ENCODE data around the gene PBX1. TPM values are rescaled to one million over a fixed set of nuclear protein-coding genes. Genes with fewer than 3 reads are reported as not detected.
A peak's percentile ranks its signal among the peaks of the same experiment; 100 is the strongest.

The PBX1 gene
- total and polyA plus RNA-seq, 2 experiments from 2014 or later = 9.7 to 38.8 TPM

DNA sequence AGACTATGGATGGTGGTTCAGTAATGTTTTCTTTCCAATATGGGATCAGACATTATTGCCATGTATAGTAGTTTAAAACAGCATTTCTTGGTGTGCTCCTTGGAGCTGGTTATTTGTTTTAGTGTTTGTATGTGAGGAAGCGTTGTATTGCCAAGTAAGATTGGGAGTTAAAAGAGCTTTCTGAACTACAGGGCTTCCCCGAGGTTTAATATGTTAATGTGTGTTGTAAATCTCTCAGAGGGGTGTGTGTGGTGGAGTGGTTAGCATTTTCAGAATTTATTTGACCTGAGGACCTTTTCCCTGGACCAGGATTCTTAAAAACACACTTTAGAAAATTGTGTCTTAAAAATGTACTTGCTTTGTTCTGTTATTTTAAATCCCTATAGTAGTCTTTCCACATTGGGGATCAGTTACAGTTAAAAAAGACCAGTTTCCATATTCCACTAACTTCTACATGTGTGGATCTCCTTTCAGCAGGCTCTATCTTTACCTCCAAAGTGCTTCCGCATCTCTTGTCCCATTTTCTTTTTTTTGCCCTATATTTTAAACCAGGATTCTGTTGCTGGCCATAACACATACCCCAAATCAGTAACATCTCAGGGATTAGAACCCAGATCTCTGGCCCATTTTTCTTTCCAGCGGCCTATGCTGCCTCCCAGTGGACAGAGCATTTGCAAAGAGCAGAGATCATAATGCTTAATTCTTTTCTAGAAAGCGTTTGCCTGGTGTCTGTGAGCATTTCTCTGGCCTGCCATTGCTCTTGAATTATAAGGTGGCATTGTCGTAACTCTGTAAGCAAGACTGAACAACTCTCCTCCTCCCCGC, 58.6 kb downstream of the PBX1 start:
- DNase-seq = peak; percentile 59
- H3K27ac ChIP-seq = no peak overlapping the region
- H3K4me1 ChIP-seq (ENCODE audit: insufficient read depth) = peaks cover 12% of the 10 kb centered on the region; the same call in 1 of the 2 replicates
- H3K4me3 ChIP-seq = no peak overlapping the region
- no peak overlapping the region for H3K9ac ChIP-seq
- no peaks in the 10 kb centered on the region for H3K9me2 ChIP-seq (ENCODE audit: insufficient read depth)
- no peaks in the 10 kb centered on the region for H3K36me3 ChIP-seq (ENCODE audit: low read depth)
- 50% methylated on average over 7 of the region's 7 CpGs for WGBS, 2 experiments (ENCODE audit: low coverage in 1 of 2, low lambda C conversion rate in 2 of 2, missing lambda C conversion rate in 2 of 2)
- H3K27me3 ChIP-seq (replicated peaks; ENCODE audit: insufficient read depth) = no peaks in the 10 kb centered on the region
- H3F3A ChIP-seq (ENCODE audit: insufficient read depth) = no peaks in the 10 kb centered on the region
- H3K79me2 ChIP-seq (ENCODE audit: insufficient read depth) = peaks cover 100% of the 10 kb centered on the region
- H2AFZ ChIP-seq = no peak overlapping the region
- in situ Hi-C loops (cut with MboI) = loop anchor here (25.0 kb wide), 2 partner anchors 170 to 1080 kb away; no protein-coding TSS in a partner anchor
- TF ChIP-seq EZH2 (IDR thresholded peaks at IDR 0.05; ENCODE audit: insufficient read depth, poor library complexity, severe bottlenecking) = no peak
- no peak for TF ChIP-seq EZH2phosphoT487 (IDR thresholded peaks at IDR 0.05; ENCODE audit: insufficient read depth, low read depth)
- H4K20me1 ChIP-seq (ENCODE audit: insufficient read depth) = no peaks in the 10 kb centered on the region
- no peak overlapping the region for H3K4me2 ChIP-seq (ENCODE audit: unreplicated experiment)
- no peaks in the 10 kb centered on the region for H3K9me3 ChIP-seq (ENCODE audit: low read depth)

- Histone ChIP-seq H3K4me3 (no peak overlapping the region), H3K9me3 (ENCODE audit: low read depth) (no peaks in the 10 kb centered on the region), H3K79me2 (ENCODE audit: insufficient read depth) (peaks cover 100% of the 10 kb centered on the region), H3F3A (ENCODE audit: insufficient read depth) (no peaks in the 10 kb centered on the region), H4K20me1 (ENCODE audit: insufficient read depth) (no peaks in the 10 kb centered on the region), H3K27me3 (replicated peaks; ENCODE audit: insufficient read depth) (no peaks in the 10 kb centered on the region), H2AFZ (no peak overlapping the region), H3K27ac (no peak overlapping the region), H3K9me2 (ENCODE audit: insufficient read depth) (no peaks in the 10 kb centered on the region), H3K4me1 (ENCODE audit: insufficient read depth) (peaks cover 12% of the 10 kb centered on the region; the same call in 1 of the 2 replicates), H3K36me3 (ENCODE audit: low read depth) (no peaks in the 10 kb centered on the region), H3K4me2 (ENCODE audit: unreplicated experiment) (no peak overlapping the region), H3K9ac (no peak overlapping the region)
- in situ Hi-C loops (cut with MboI) = loop anchor here (25.0 kb wide), 2 partner anchors 169 to 1081 kb away; no protein-coding TSS in a partner anchor
- WGBS, 2 experiments (ENCODE audit: low coverage in 1 of 2, low lambda C conversion rate in 2 of 2, missing lambda C conversion rate in 2 of 2) = 72 to 79% methylated on average over 4 of the region's 5 CpGs
- TF ChIP-seq EZH2 (IDR thresholded peaks at IDR 0.05; ENCODE audit: insufficient read depth, poor library complexity, severe bottlenecking) (no peak), EZH2phosphoT487 (IDR thresholded peaks at IDR 0.05; ENCODE audit: insufficient read depth, low read depth) (no peak)
- DNase-seq = no peak
These were observed 59.2 kb downstream of the PBX1 start for GRCh38 chr1:164618202-164618564.

DNA sequence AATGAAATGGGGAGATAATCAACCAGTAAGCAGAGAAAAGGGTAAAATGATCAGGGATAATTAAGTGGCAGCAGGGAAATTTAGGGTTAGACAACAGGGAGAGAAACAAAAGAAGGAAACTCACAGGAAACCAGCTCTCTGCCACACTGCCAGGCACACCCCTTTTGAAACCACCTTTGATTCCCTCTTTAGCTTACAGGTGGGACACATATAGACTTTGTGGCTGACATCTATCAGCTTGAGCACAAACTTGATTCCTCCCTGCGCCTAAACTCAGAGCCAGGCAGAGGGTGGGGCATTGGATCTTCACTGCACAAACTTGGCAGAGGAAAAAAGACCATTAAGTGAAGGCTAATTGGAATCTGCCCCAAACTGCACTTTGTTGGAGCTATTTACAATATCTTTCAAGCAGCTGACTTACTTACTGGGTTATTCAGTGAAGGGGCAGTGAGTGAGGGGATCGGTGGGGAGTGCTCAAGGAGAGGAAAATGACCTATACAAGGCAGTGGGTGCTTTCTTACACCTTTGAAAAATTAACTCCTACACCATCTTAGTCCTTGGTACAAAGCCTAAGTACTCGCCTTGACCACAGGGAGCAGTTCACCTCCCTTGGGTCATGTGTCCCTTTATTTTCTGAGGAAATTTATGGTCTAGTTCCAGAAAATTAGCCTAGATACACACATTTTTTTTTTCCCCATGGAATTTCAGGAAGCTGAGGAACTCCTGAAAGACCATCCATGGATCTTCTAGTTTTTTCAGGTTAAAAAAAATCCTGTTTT, 60.2 kb downstream of the PBX1 start:
- H3K79me2 ChIP-seq (ENCODE audit: insufficient read depth) = peaks cover 100% of the 10 kb centered on the region
- H3K27ac ChIP-seq = no peak overlapping the region
- DNase-seq = no peak
- H3K36me3 ChIP-seq (ENCODE audit: low read depth) = no peaks in the 10 kb centered on the region
- H2AFZ ChIP-seq = no peak overlapping the region
- H3K4me2 ChIP-seq (ENCODE audit: unreplicated experiment) = no peak overlapping the region
- in situ Hi-C loops (cut with MboI) = loop anchor here (25.0 kb wide), 2 partner anchors 168 to 1082 kb away; no protein-coding TSS in a partner anchor
- H3K4me3 ChIP-seq = no peak overlapping the region
- H3K9me2 ChIP-seq (ENCODE audit: insufficient read depth) = no peaks in the 10 kb centered on the region
- no peaks in the 10 kb centered on the region for H3K27me3 ChIP-seq (replicated peaks; ENCODE audit: insufficient read depth)
- WGBS, 2 experiments (ENCODE audit: low coverage in 1 of 2, low lambda C conversion rate in 2 of 2, missing lambda C conversion rate in 2 of 2) = 46 to 51% methylated on average over 3 of the region's 3 CpGs
- no peaks in the 10 kb centered on the region for H4K20me1 ChIP-seq (ENCODE audit: insufficient read depth)
- no peaks in the 10 kb centered on the region for H3K9me3 ChIP-seq (ENCODE audit: low read depth)
- H3K9ac ChIP-seq = no peak overlapping the region
- H3K4me1 ChIP-seq (ENCODE audit: insufficient read depth) = peaks cover 13% of the 10 kb centered on the region; the same call in 1 of the 2 replicates
- TF ChIP-seq EZH2phosphoT487 (IDR thresholded peaks at IDR 0.05; ENCODE audit: insufficient read depth, low read depth) (no peak), EZH2 (IDR thresholded peaks at IDR 0.05; ENCODE audit: insufficient read depth, poor library complexity, severe bottlenecking) (no peak)
- H3F3A ChIP-seq (ENCODE audit: insufficient read depth) = peaks cover 2% of the 10 kb centered on the region; the same call in 1 of the 2 replicates

DNA sequence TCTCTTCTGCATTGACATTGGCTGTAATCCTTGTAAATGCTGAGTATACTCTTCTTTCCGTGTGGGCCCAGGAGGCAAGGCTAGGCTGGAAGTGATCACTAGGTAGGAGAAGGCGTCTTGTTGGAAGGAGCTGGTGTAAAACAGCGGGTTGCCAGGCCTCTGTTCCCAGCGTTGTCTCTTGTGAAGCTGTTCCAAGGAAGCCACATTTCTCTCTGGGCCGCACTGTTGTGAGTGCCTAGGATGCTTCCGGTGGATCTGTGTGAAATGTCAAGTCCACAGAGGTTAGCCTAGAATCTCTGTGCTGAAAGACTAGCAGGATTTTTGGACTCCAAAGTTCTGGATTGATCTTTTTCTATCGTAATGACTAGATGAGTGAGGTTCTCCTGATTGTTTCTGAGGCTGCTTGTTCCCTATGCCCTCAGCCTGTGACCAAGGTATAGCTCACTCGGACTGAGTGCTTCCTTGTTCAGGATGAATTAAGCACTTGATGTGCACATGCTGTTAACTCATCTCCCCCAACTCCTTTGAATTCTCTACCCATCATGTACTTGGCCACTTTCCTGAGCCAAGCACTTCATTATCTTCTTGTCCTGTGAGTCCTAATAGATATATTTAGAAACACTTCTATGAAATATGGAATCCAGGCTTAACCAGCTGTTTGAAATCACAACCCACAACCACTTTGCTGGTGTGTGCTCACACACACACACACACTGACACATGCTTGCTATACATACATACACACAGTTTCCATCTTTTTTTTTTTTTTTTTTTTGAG, 63.3 kb downstream of the PBX1 start:
- H3K79me2 ChIP-seq (ENCODE audit: insufficient read depth) = peaks cover 95% of the 10 kb centered on the region
- no peaks in the 10 kb centered on the region for H3K36me3 ChIP-seq (ENCODE audit: low read depth)
- no peaks in the 10 kb centered on the region for H3K27me3 ChIP-seq (replicated peaks; ENCODE audit: insufficient read depth)
- no peak overlapping the region for H3K4me2 ChIP-seq (ENCODE audit: unreplicated experiment)
- in situ Hi-C loops (cut with MboI) = loop anchor here (25.0 kb wide), 2 partner anchors 165 to 1085 kb away; no protein-coding TSS in a partner anchor
- no peak overlapping the region for H3K4me3 ChIP-seq
- TF ChIP-seq EZH2 (IDR thresholded peaks at IDR 0.05; ENCODE audit: insufficient read depth, poor library complexity, severe bottlenecking) (no peak), EZH2phosphoT487 (IDR thresholded peaks at IDR 0.05; ENCODE audit: insufficient read depth, low read depth) (no peak)
- H3K9me3 ChIP-seq (ENCODE audit: low read depth) = no peaks in the 10 kb centered on the region
- H3K27ac ChIP-seq = no peak overlapping the region
- peaks cover 4% of the 10 kb centered on the region; the same call in 1 of the 2 replicates for H3F3A ChIP-seq (ENCODE audit: insufficient read depth)
- 31 to 34% methylated on average over 8 of the region's 8 CpGs for WGBS, 2 experiments (ENCODE audit: low coverage in 1 of 2, low lambda C conversion rate in 2 of 2, missing lambda C conversion rate in 2 of 2)
- 0 out of 2 replicates have a peak overlapping the region, but pooled peaks have one; percentile 15 for H2AFZ ChIP-seq
- peaks cover 27% of the 10 kb centered on the region for H3K4me1 ChIP-seq (ENCODE audit: insufficient read depth)
- DNase-seq = peak; percentile 23
- no peaks in the 10 kb centered on the region for H4K20me1 ChIP-seq (ENCODE audit: insufficient read depth)
- no peak overlapping the region for H3K9ac ChIP-seq
- H3K9me2 ChIP-seq (ENCODE audit: insufficient read depth) = no peaks in the 10 kb centered on the region
